GM12875 (cell line): ENCODE results near the gene ZNF682.
"Not testable (repeated sequence)": the region's sequence is repeated elsewhere in the genome, so short reads cannot be mapped to it uniquely, and the experiment has no call there.

Source experiments
- H3K4me3 ChIP-seq: one replicate; pipeline ENCODE4 v1.5.1; 2011; ENCODE audit warnings: low read depth, low read length, control low read depth
- TF ChIP-seq, protein P1 (sequence below): IDR thresholded peaks from 2 replicates; pipeline ENCODE4 v1.5.1; 2011; ENCODE audit warnings: low read depth, mild to moderate bottlenecking, control low read depth, inconsistent platforms, low read length, moderate library complexity, borderline replicate concordance; ENCODE audit not compliant: insufficient read depth

Gene ZNF682

GRCh38 chr19:20038358-20039202 lies 725 bp downstream of the ZNF682 start:
- TF ChIP-seq, protein P1, sequence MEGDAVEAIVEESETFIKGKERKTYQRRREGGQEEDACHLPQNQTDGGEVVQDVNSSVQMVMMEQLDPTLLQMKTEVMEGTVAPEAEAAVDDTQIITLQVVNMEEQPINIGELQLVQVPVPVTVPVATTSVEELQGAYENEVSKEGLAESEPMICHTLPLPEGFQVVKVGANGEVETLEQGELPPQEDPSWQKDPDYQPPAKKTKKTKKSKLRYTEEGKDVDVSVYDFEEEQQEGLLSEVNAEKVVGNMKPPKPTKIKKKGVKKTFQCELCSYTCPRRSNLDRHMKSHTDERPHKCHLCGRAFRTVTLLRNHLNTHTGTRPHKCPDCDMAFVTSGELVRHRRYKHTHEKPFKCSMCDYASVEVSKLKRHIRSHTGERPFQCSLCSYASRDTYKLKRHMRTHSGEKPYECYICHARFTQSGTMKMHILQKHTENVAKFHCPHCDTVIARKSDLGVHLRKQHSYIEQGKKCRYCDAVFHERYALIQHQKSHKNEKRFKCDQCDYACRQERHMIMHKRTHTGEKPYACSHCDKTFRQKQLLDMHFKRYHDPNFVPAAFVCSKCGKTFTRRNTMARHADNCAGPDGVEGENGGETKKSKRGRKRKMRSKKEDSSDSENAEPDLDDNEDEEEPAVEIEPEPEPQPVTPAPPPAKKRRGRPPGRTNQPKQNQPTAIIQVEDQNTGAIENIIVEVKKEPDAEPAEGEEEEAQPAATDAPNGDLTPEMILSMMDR, result no peak
- H3K4me3 ChIP-seq, result no peak overlapping the region

DNA sequence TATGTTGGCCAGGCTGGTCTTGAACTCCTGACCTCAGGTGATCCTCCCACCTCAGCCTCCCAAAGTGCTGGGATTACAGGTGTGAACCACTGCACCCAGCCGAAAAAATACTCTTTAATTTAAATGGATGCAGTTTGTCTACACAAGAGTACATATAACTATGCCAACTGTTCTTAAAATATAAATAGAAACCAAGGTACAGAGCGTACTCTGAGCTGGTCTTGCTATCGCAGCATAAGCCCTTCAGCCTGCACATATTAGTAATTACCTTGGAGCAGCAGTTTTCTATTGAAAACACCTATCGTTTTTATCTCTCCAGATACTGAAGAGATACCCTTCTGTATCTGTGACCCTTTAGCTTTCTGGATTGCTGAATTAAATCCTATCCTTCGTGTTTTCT lies 3.4 kb downstream of the ZNF682 start:
- TF ChIP-seq, protein P1, result no peak
- H3K4me3 ChIP-seq, result no peak overlapping the region

GRCh38 chr19:20028611-20029010 lies 10.7 kb downstream of the ZNF682 start:
- TF ChIP-seq, protein P1, result no peak

GRCh38 chr19:20005741-20006140 lies 33.6 kb downstream of the ZNF682 start:
- TF ChIP-seq, protein P1, result no peak
- H3K4me3 ChIP-seq, result no peak overlapping the region

More at GRCh38 chr19:20028611-20029010, 10.7 kb downstream of the ZNF682 start:
- H3K4me3 ChIP-seq, result no peak overlapping the region

DNA sequence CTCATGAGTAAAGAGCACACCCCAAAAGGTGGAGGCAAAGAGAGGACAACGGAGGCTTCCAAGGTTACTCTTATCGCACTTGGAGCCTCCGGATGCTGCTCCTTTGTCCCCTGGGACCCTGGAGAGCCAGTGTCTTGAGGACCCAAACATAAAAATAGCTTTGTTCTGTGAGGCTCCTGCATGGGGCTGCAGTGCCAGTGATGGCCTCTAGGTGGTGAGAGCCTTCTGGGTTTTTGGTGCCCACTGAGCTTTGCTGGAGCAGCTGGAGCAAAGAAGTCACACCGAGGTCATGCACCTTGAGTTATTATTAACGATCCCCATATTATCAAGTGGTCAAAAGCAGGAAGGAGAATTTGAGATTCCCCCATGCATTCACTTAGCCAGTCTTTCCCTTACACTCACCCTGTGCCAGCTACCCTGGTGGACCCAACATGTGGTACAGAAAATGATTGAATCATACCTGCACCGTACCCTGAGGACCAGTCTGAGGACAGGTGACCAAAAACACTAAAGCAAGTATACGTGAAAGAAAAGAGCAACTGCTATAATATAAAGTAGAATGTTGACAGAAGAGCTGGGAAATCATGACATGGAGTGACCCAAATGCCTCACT lies 41.5 kb downstream of the ZNF682 start:
- TF ChIP-seq, protein P1, result peak; percentile 57; the same call in 1 of the 2 replicates
- H3K4me3 ChIP-seq, result no peak overlapping the region

GRCh38 chr19:19966862-19967261 lies 72.4 kb downstream of the ZNF682 start:
- TF ChIP-seq, protein P1, result no peak

GRCh38 chr19:19966126-19966525 lies 73.2 kb downstream of the ZNF682 start:
- H3K4me3 ChIP-seq, result not testable (repeated sequence)

More at GRCh38 chr19:19966862-19967261, 72.4 kb downstream of the ZNF682 start:
- H3K4me3 ChIP-seq, result no peak overlapping the region
